HFF-Myc (cell line): ENCODE measurements around the gene MSH3.

Source experiments
- DNase-seq: peaks from one replicate; pipeline ENCODE4 v3.0.0-alpha.2; 2011; ENCODE audit warnings: low read depth; ENCODE audit errors: extremely low read depth
- H3K4me3 ChIP-seq: replicated peaks from 2 replicates; pipeline ENCODE4 v1.5.1; 2011; ENCODE audit warnings: low read depth, mild to moderate bottlenecking, control low read depth, low read length
- CTCF ChIP-seq: IDR thresholded peaks from 2 replicates; pipeline ENCODE4 v1.5.1; 2012; ENCODE audit warnings: mild to moderate bottlenecking, low read depth, low read length, control low read depth; ENCODE audit errors: missing control alignments

The MSH3 gene

DNA sequence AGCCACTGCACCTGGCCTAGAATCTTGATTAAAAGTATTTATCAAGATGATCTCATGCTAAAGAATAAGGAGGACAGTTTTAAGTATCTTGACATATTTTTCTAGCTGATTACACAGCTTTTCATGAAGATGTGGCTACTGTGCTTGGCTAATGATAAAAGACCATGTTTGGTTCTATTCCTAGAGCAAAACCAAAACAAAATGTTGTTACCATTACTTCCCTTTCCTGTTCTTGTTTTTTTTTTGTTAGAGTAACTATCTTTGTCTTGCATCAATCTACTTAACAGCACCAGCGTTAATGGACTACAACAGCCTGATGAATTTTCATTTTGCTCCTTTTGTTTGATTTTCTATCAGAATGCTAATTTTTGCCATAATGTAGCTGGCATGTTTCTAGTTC is 86.5 kb downstream of the MSH3 start:
- DNase-seq: no peak
- no peak overlapping the region for H3K4me3 ChIP-seq

GRCh38 chr5:80744149-80744548 is 89.7 kb downstream of the MSH3 start:
- no peak overlapping the region for H3K4me3 ChIP-seq
- DNase-seq: no peak
- no peak for TF ChIP-seq CTCF

More for the DNA sequence above, 86.5 kb downstream of the MSH3 start:
- TF ChIP-seq CTCF: no peak

DNA sequence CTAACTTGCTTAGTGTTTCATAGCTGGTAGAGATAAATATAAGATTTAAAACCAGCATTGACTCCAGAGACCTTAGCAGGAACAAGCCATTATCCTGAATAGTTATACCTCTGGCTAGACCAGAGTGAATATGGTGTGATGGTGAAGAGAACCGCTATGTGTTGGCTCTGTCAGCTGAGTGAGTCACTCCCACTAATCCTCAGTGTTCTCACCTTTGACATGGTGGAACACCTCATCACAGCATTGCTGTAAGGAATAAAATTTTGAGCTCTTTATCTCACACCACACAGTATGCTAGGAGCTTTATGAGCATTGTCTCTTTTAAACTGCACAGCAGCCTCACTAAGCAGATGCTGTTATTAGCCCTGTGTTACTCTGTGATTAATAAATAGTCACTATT is 91.0 kb downstream of the MSH3 start:
- H3K4me3 ChIP-seq: no peak overlapping the region
- no peak for TF ChIP-seq CTCF
- DNase-seq: peak; percentile 17

- H3K4me3 ChIP-seq: no peak overlapping the region
- DNase-seq: no peak
- TF ChIP-seq CTCF: no peak
Measured at GRCh38 chr5:80747922-80748321, 93.5 kb downstream of the MSH3 start.

DNA sequence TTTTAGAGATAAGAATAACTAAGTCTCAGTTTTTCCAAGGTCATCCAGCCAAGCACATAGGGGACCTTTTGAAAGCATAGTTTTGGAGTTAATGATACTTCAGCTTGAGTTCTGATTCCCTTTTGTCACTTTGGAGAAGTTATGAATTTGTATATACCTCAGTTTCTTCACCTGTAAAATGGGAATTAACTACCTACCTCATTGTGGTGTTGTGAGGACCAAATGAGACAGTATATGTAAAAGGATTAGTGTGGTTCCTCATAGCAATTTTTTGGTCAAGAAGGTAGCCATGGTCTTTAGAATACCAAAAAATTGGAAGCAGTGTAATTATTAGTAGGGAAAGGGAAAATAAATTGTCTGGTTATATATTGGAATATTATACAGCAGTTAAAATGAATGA is 98.0 kb downstream of the MSH3 start:
- no peak for DNase-seq
- no peak overlapping the region for H3K4me3 ChIP-seq
- TF ChIP-seq CTCF: no peak

- H3K4me3 ChIP-seq: no peak overlapping the region
- TF ChIP-seq CTCF: no peak
- DNase-seq: no peak
Measured at GRCh38 chr5:80753712-80754111, 99.3 kb downstream of the MSH3 start.

GRCh38 chr5:80754900-80755299 is 100.4 kb downstream of the MSH3 start:
- no peak for TF ChIP-seq CTCF
- DNase-seq: peak; percentile 22
- H3K4me3 ChIP-seq: no peak overlapping the region
